Muscle of leg (tissue), 16 donors: Measurements from ENCODE around the gene CRLF2. TPM values are rescaled to one million over a fixed set of nuclear protein-coding genes. Genes with fewer than 3 reads are reported as not detected.
"Not testable (repeated sequence)": the region's sequence is repeated elsewhere in the genome, so short reads cannot be mapped to it uniquely, and the experiment has no call there.

Experiments used
- DNase-seq: peaks from one replicate; pipeline ENCODE4 v3.0.0; 2013
- H3K27ac ChIP-seq: one replicate; pipeline ENCODE4 v1.5.1; 2013; ENCODE audit warnings: mild to moderate bottlenecking, low read length, control low read depth
- H3K27me3 ChIP-seq: one replicate; pipeline ENCODE4 v1.6.1; 2013; ENCODE audit warnings: low read length; ENCODE audit not compliant: control insufficient read depth, insufficient read depth
- H3K36me3 ChIP-seq: one replicate; pipeline ENCODE4 v1.6.1; 2013; ENCODE audit warnings: low read length; ENCODE audit not compliant: control insufficient read depth, insufficient read depth
- H3K4me1 ChIP-seq: one replicate; pipeline ENCODE4 v1.6.1; 2013; ENCODE audit warnings: low read length; ENCODE audit not compliant: control insufficient read depth, insufficient read depth
- H3K4me3 ChIP-seq: one replicate; pipeline ENCODE4 v1.5.1; 2013; ENCODE audit warnings: low read length, control low read depth
- H3K9me3 ChIP-seq: replicated peaks from 2 replicates; pipeline ENCODE4 v1.6.1; 2013; ENCODE audit warnings: low read depth, low read length; ENCODE audit not compliant: control insufficient read depth
- WGBS: methylation state at CpG from one replicate; pipeline ENCODE4 v1.1.5; 2013; ENCODE audit warnings: missing lambda C conversion rate; ENCODE audit not compliant: insufficient coverage; 5-methylcytosine and 5-hydroxymethylcytosine counted together
- long read RNA-seq, 11 donors: transcript quantifications; one replicate each; lab custom pipeline, GENCODE V29; 2026
- polyA plus RNA-seq, 8 donors: library from polyadenylated mRNA; unstranded; fragments of 120-200 nt; gene quantifications; one replicate each; pipeline versions ENCODE4 v1.2.1 to v1.2.3, GENCODE V29; 2013; ENCODE audit warnings: inconsistent platforms in 1 of 8, low replicate concordance in 1 of 8; ENCODE audit not compliant: insufficient read length in 8 of 8, insufficient read depth in 1 of 8
- total RNA-seq: library from RNA; stranded (reverse); fragments of 120-200 nt; gene quantifications from one replicate; pipeline ENCODE4 v1.2.4, GENCODE V29; 2013

The CRLF2 gene, protein sequence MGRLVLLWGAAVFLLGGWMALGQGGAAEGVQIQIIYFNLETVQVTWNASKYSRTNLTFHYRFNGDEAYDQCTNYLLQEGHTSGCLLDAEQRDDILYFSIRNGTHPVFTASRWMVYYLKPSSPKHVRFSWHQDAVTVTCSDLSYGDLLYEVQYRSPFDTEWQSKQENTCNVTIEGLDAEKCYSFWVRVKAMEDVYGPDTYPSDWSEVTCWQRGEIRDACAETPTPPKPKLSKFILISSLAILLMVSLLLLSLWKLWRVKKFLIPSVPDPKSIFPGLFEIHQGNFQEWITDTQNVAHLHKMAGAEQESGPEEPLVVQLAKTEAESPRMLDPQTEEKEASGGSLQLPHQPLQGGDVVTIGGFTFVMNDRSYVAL
- not detected for total RNA-seq
- polyA plus RNA-seq = under 1 TPM in 3 of 8 donors, not detected in 5; 0.10 to 0.21 (median 0.13) TPM
- long read RNA-seq, donor 1 = 0 reads
- long read RNA-seq, donor 2 = 0 reads
- long read RNA-seq, donor 3 = 0 reads
- long read RNA-seq, donor 4 = 0 reads
- long read RNA-seq, donor 5 = 0 reads
- long read RNA-seq, donor 6, partial matches to known transcripts = 9 of 15 reads
- long read RNA-seq, donor 6, other reads (novel, unspliced or antisense) = 6 of 15 reads
- long read RNA-seq, donor 7, partial matches to known transcripts = 9 of 9 reads
- long read RNA-seq, donor 7, other reads (novel, unspliced or antisense) = 0 of 9 reads
- long read RNA-seq, donor 8 = 0 reads
- long read RNA-seq, donor 9, partial matches to known transcripts = 6 of 6 reads
- long read RNA-seq, donor 9, other reads (novel, unspliced or antisense) = 0 of 6 reads
- long read RNA-seq, donor 10 = 0 reads
- long read RNA-seq, donor 11 = 0 reads

- no CpG with 5 or more reads among the region's 5 CpGs for WGBS
- H3K27ac ChIP-seq = no peak within 1 kb of the TSS
Measured at GRCh38 chrX:1212532-1212931, at the start of gene CRLF2. Gene CRLF2, minus strand, starts transcription at chrX:1212649. Its CDS starts 15 bp downstream, at chrX:1212634.

GRCh38 chrX:1261771-1262170, 49.3 kb upstream of the CRLF2 start:
- DNase-seq = not testable (repeated sequence)

More at GRCh38 chrX:1212532-1212931, at the start of gene CRLF2:
- Histone ChIP-seq H3K27me3 (no peaks in the 10 kb centered on the region), H3K36me3 (no peaks in the 10 kb centered on the region), H3K4me3 (no peak within 1 kb of the TSS), H3K9me3 (no peaks in the 10 kb centered on the region), H3K4me1 (no peaks in the 10 kb centered on the region)
- no peak for DNase-seq

DNA sequence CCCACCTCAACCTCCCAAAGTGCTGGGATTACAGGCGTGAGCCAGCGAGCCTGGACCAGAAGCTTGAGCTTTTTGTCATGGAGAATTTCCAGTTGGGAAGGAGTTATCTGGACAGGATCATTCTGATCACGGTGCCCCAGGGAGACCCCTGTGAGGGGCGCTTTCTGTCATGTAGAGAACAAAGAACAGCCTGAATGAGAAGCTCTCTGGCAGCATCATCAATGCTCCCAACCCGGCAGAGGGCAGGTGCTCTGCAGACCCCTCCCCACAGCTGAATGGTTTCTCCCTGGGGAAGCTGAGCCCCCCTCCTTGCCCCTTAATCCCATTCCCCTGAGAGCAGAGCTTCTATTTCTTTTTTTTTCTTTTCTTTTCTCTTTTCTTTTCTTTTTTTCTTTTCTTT, 48.8 kb upstream of the CRLF2 start:
- 46% methylated on average over 2 of the region's 5 CpGs for WGBS
- no peak overlapping the region for H3K4me3 ChIP-seq
- no peaks in the 10 kb centered on the region for H3K4me1 ChIP-seq
- no peaks in the 10 kb centered on the region for H3K36me3 ChIP-seq
- H3K27ac ChIP-seq = no peak overlapping the region
- peaks cover 2% of the 10 kb centered on the region for H3K9me3 ChIP-seq
- DNase-seq = no peak
- no peaks in the 10 kb centered on the region for H3K27me3 ChIP-seq

More at GRCh38 chrX:1261771-1262170, 49.3 kb upstream of the CRLF2 start:
- H3K27ac ChIP-seq, H3K9me3 ChIP-seq, H3K36me3 ChIP-seq, H3K4me3 ChIP-seq, H3K27me3 ChIP-seq, H3K4me1 ChIP-seq: not testable (repeated sequence)
- 86% methylated on average over 7 of the region's 9 CpGs for WGBS

GRCh38 chrX:1252861-1253260, 40.4 kb upstream of the CRLF2 start:
- H3K4me1 ChIP-seq = peaks cover 15% of the 10 kb centered on the region
- H3K27ac ChIP-seq = no peak overlapping the region
- no peaks in the 10 kb centered on the region for H3K27me3 ChIP-seq
- H3K4me3 ChIP-seq = no peak overlapping the region
- H3K9me3 ChIP-seq = peaks cover 8% of the 10 kb centered on the region
- H3K36me3 ChIP-seq = no peaks in the 10 kb centered on the region
- no peak for DNase-seq
- 38% methylated on average over 2 of the region's 3 CpGs for WGBS

- H3K27me3 ChIP-seq = no peaks in the 10 kb centered on the region
- H3K4me1 ChIP-seq = peaks cover 15% of the 10 kb centered on the region
- peaks cover 8% of the 10 kb centered on the region for H3K9me3 ChIP-seq
- 0% methylated on average over 14 of the region's 22 CpGs for WGBS
- peak overlapping the region; percentile 60 for H3K27ac ChIP-seq
- peak overlapping the region; percentile 5 for H3K4me3 ChIP-seq
- H3K36me3 ChIP-seq = no peaks in the 10 kb centered on the region
- peak; percentile 75 for DNase-seq
Measured at GRCh38 chrX:1249101-1249887, 36.8 kb upstream of the CRLF2 start.

- Histone ChIP-seq H3K4me3 (peak overlapping the region; percentile 5), H3K27ac (peak overlapping the region; percentile 60)
- DNase-seq = peak; percentile 52
Measured at GRCh38 chrX:1248331-1249061, 36.0 kb upstream of the CRLF2 start.

GRCh38 chrX:1246816-1247215, 34.4 kb upstream of the CRLF2 start:
- H3K4me3 ChIP-seq = no peak overlapping the region
- H3K4me1 ChIP-seq = peaks cover 15% of the 10 kb centered on the region
- H3K27ac ChIP-seq = no peak overlapping the region
- H3K36me3 ChIP-seq = no peaks in the 10 kb centered on the region
- peak; percentile 67 for DNase-seq
- 33% methylated on average over 3 of the region's 18 CpGs for WGBS
- H3K9me3 ChIP-seq = no peaks in the 10 kb centered on the region
- no peaks in the 10 kb centered on the region for H3K27me3 ChIP-seq

More at GRCh38 chrX:1248331-1249061, 36.0 kb upstream of the CRLF2 start:
- under 1% methylated on average over 26 of the region's 34 CpGs for WGBS
- Histone ChIP-seq H3K9me3 (peaks cover 6% of the 10 kb centered on the region), H3K4me1 (peaks cover 15% of the 10 kb centered on the region), H3K36me3 (no peaks in the 10 kb centered on the region), H3K27me3 (no peaks in the 10 kb centered on the region)

DNA sequence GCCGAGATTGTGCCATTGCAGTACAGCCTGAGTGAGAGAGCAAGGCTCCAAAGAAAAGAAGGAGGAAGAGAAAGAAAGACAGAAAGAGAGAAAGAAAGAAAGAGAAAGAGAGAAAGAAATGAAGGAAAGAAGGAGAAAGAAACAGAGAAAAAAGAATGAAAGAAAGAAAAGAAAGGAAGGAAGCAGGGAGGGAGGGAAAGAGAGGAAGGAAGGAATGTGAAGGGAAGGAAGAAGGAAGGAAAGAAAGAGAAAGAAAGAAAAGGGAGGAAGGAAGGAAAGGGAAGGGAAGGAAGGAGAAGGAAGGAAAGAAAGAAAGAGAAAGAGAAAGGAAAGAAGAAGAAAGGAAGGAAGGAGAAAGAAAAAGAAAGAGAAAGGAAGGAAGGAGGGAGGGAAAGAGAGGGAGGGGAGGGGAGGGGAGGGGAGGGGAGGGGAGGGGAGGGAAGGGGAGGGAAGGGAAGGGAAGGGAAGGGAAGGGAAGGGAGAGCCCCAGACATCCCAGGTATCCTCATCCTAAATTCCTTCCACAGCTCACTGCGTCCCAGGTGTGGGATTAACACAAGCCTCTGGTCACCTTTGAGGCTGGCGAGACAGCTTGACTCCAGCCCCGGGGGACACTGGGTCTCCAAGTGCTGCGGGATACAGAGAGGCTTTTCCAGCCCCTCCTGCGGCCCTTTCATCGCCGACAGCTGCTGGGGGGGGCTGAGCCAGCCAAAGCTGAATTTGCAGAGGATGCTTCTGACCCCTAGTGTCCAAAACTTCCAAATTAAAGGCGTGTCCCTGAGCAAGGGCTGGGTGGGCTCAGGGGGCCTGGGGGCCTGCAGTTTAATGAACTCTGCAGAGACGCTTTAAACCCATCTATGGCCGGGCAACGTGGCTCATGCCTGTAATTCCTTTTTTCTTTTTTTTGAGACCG, 32.0 kb upstream of the CRLF2 start:
- WGBS = 9% methylated on average over 11 of the region's 13 CpGs
- DNase-seq = peak; percentile 27

More for the DNA sequence above, 32.0 kb upstream of the CRLF2 start:
- H3K36me3 ChIP-seq = no peaks in the 10 kb centered on the region
- no peak overlapping the region for H3K4me3 ChIP-seq
- H3K4me1 ChIP-seq = peaks cover 12% of the 10 kb centered on the region
- H3K27ac ChIP-seq = no peak overlapping the region
- no peaks in the 10 kb centered on the region for H3K27me3 ChIP-seq
- H3K9me3 ChIP-seq = no peaks in the 10 kb centered on the region
